Liver (tissue), 9 donors: Measurements from ENCODE around the gene ZNF592. TPM values are rescaled to one million over a fixed set of nuclear protein-coding genes. Genes with fewer than 3 reads are reported as not detected.
"Not testable (repeated sequence)": the region's sequence is repeated elsewhere in the genome, so short reads cannot be mapped to it uniquely, and the experiment has no call there.

ENCODE experiments used
- DNase-seq: peaks from one replicate; pipeline ENCODE4 v3.0.0-alpha.2; 2017; ENCODE audit warnings: low spot score
- H3K27ac ChIP-seq, 2 donors: one replicate each; pipeline ENCODE4 v1.7.0; 2013; ENCODE audit warnings: inconsistent platforms in 2 of 2, low read length in 2 of 2, control low read depth in 1 of 2, low read depth in 1 of 2, mild to moderate bottlenecking in 1 of 2
- H3K27me3 ChIP-seq, 4 donors: one replicate each; pipeline versions ENCODE4 v1.6.1 to v1.7.0; 2013; ENCODE audit warnings: low read length in 3 of 4, inconsistent platforms in 1 of 4, mild to moderate bottlenecking in 1 of 4, moderate library complexity in 1 of 4; ENCODE audit not compliant: control insufficient read depth in 4 of 4, insufficient read depth in 4 of 4
- H3K36me3 ChIP-seq, 4 donors: one replicate each; pipeline versions ENCODE4 v1.6.1 to v1.7.0; 2013; ENCODE audit warnings: low read length in 3 of 4, mild to moderate bottlenecking in 3 of 4, low read depth in 1 of 4, moderate library complexity in 1 of 4; ENCODE audit not compliant: control insufficient read depth in 4 of 4, insufficient read depth in 3 of 4
- H3K4me1 ChIP-seq, 4 donors: one replicate each; pipeline versions ENCODE4 v1.6.1 to v1.7.0; 2013; ENCODE audit warnings: low read length in 3 of 4, mild to moderate bottlenecking in 3 of 4, moderate library complexity in 1 of 4; ENCODE audit not compliant: control insufficient read depth in 4 of 4, insufficient read depth in 4 of 4
- H3K4me3 ChIP-seq, 3 donors: one replicate each; pipeline versions ENCODE4 v1.6.1 to v1.7.0; 2013; ENCODE audit warnings: low read length in 3 of 3, control low read depth in 1 of 3, low read depth in 1 of 3, mild to moderate bottlenecking in 1 of 3
- H3K9ac ChIP-seq, 2 donors: one replicate each; pipeline ENCODE4 v1.7.0; 2013; ENCODE audit warnings: low read length in 2 of 2, mild to moderate bottlenecking in 2 of 2, moderate library complexity in 2 of 2, control low read depth in 1 of 2, low read depth in 1 of 2
- H3K9me3 ChIP-seq, 4 donors: one replicate each; pipeline versions ENCODE4 v1.6.1 to v1.7.0; 2013; ENCODE audit warnings: low read length in 3 of 4; ENCODE audit not compliant: control insufficient read depth in 4 of 4
- EGR1 ChIP-seq, 2 donors: IDR thresholded peaks; 2 replicates each; pipeline ENCODE4 v1.6.1; 2016 to 2018; ENCODE audit warnings: antibody characterized with exemption in 2 of 2, low read depth in 2 of 2
- FOXA1 ChIP-seq: IDR thresholded peaks from 2 replicates; pipeline ENCODE4 v1.6.1; 2016; ENCODE audit warnings: antibody characterized with exemption
- GABPA ChIP-seq, 2 donors: IDR thresholded peaks in 1 of 2; conservative IDR thresholded peaks in 1 of 2; 2 replicates each; pipeline ENCODE4 v1.6.1; 2016; ENCODE audit warnings: antibody characterized with exemption in 2 of 2, mild to moderate bottlenecking in 1 of 2, moderate library complexity in 1 of 2
- HNF4A ChIP-seq, 2 donors: conservative IDR thresholded peaks; 2 replicates each; pipeline ENCODE4 v1.6.1; 2016; ENCODE audit warnings: antibody characterized with exemption in 2 of 2, mild to moderate bottlenecking in 2 of 2
- HNF4G ChIP-seq: IDR thresholded peaks from 2 replicates; pipeline ENCODE4 v1.6.1; 2016; ENCODE audit warnings: antibody characterized with exemption
- JUND ChIP-seq, 2 donors: IDR thresholded peaks; 2 replicates each; pipeline ENCODE4 v1.6.1; 2016; ENCODE audit warnings: antibody characterized with exemption in 2 of 2
- NR2F2 ChIP-seq: IDR thresholded peaks from 2 replicates; pipeline ENCODE4 v1.6.1; 2016; ENCODE audit warnings: antibody characterized with exemption
- RXRA ChIP-seq, 2 donors: IDR thresholded peaks; 2 replicates each; pipeline ENCODE4 v1.6.1; 2017 to 2018; ENCODE audit warnings: antibody characterized with exemption in 2 of 2, mild to moderate bottlenecking in 1 of 2
- SP1 ChIP-seq: IDR thresholded peaks from 2 replicates; pipeline ENCODE4 v1.6.1; 2018; ENCODE audit warnings: antibody characterized with exemption, mild to moderate bottlenecking
- TAF1 ChIP-seq: conservative IDR thresholded peaks from 2 replicates; pipeline ENCODE4 v1.6.1; 2016; ENCODE audit warnings: antibody characterized with exemption, mild to moderate bottlenecking
- YY1 ChIP-seq: IDR thresholded peaks from 2 replicates; pipeline ENCODE4 v1.6.1; 2016; ENCODE audit warnings: antibody characterized with exemption, mild to moderate bottlenecking
- WGBS: extraction: QIAGEN DNeasy Blood & Tissue Kit; methylation state at CpG from one replicate; pipeline ENCODE4 v1.1.7; 2013; 5-methylcytosine and 5-hydroxymethylcytosine counted together
- polyA plus RNA-seq, 2 donors: library from polyadenylated mRNA; stranded (reverse) in 1 of 2; unstranded in 1 of 2; fragments of 200-250 nt in 1 of 2; fragments of >200 nt in 1 of 2; fragmentation: Nextera tagmentation in 1 of 2; extraction: Ambion mirVana in 1 of 2; gene quantifications; one replicate each; pipeline versions ENCODE4 v1.2.1 to v1.2.3, GENCODE V29; 2013 to 2015
- total RNA-seq, 2 donors: library from RNA; depleted of rRNA; stranded (reverse); fragments of >200 nt; gene quantifications; one replicate each; pipeline ENCODE4 v1.2.3, GENCODE V29; 2014
- TF ChIP-seq, protein P1 (sequence below): IDR thresholded peaks from 2 replicates; pipeline ENCODE4 v1.6.1; 2016; ENCODE audit warnings: antibody characterized with exemption
- TF ChIP-seq, protein P2 (sequence below): IDR thresholded peaks from 2 replicates; pipeline ENCODE4 v1.6.1; 2016; ENCODE audit warnings: antibody characterized with exemption
- donor health status: healthy.
- donor health status: healthy.
- donor health status: healthy.
- donor health status: healthy.
- donor health status: healthy.

The ZNF592 gene
- total and polyA plus RNA-seq, 4 donors, result 4.4 to 10.6 (median 7.5) TPM

DNA sequence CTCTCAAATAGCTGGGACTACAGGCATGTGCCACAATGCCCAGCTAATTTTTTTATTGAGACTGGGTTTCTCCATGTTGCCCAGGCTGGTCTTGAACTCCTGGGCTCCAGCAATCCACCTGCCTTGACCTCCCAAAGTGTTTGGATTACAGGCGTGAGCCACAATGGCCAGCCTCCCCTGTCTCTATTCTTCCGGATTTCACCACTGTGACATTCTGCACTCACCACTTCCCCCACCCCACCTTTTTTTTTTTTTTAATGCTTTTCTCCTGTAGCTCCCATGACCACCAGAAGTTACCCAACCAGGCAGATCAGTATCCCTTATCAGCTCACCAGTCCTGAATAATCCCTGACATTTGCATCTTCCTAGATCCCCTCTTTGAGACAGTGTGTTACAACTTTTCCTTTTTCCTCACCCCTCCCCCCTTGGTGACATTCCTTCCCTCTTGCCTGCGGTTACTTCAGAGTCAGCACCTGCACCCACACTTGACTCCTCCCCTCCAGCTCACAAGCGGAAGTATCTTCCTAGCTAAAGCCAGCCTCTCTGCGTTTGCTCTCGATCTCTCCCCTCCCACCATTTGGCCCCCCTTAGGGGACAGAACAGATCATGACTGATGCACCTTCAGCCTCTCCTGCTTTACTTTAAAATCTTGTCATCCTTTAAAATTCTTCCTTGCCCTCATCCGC lies 13.5 kb upstream of the ZNF592 start:
- H3K9ac ChIP-seq, result no peak overlapping the region
- TF ChIP-seq TAF1 (no peak), HNF4A (conservative IDR thresholded peaks at IDR 0.05) (no peak), FOXA1 (no peak), NR2F2 (no peak)
- TF ChIP-seq, protein P1, sequence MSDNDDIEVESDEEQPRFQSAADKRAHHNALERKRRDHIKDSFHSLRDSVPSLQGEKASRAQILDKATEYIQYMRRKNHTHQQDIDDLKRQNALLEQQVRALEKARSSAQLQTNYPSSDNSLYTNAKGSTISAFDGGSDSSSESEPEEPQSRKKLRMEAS, result no peak

DNA sequence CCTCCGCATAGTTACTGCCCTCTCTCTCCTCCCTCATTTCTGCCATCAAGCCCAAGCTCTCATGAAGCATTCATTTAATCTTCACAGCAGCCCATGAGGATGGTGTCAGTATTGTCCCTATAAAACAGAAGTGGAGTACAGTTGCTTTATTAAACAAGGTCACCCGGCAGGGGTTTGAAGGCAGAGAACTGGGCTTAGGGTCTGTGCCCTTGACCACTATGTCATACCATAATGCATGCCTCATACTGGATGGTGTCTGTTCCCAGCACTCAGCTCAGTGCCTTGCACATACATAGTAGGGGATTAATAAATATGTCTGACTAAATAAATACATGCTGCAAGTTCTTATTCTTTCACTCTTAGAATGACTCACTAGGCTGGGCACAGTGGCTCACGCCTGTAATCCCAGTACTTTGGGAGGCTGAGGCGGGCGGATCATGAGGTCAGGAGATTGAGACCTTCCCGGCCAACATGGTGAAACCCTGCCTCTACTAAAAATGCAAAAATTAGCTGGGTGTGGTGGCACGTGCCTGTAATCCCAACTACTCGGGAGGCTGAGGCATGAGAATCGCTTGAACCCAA lies 12.8 kb upstream of the ZNF592 start:
- WGBS, result 80% methylated on average over 9 of the region's 9 CpGs
- not testable (repeated sequence) for H3K36me3 ChIP-seq, H3K4me1 ChIP-seq, H3K9ac ChIP-seq, H3K4me3 ChIP-seq, DNase-seq, H3K27me3 ChIP-seq, H3K9me3 ChIP-seq
- peak overlapping the region in 1 of 2 donors; percentile 25 for H3K27ac ChIP-seq

More for the DNA sequence above, 13.5 kb upstream of the ZNF592 start:
- 63% methylated on average over 7 of the region's 7 CpGs for WGBS
- Histone ChIP-seq H3K4me1 (no peaks in the 10 kb centered on the region), H3K36me3 (no peaks in the 10 kb centered on the region), H3K4me3 (no peak overlapping the region), H3K27ac (peak overlapping the region in 1 of 2 donors; percentile 25), H3K27me3 (no peaks in the 10 kb centered on the region), H3K9me3 (no peaks in the 10 kb centered on the region)
- DNase-seq, result no peak

DNA sequence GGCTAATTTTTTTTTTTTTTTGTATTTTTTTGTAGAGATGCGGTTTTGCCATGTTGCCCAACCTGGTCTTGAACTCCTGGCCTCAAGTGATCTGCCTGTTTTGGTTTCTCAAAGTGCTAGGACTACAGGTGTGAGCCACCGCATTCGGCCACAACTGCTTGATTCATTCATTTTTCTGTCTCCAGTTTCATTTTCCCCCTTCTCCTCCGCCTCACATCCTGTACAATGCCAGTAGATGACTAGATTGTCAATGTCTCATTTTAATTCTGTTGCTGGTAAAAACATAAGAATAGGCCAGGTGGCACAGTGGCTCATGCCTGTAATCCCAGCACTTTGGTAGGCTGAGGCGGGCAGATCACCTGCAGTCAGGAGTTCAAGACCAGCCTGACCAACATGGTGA lies 12.0 kb upstream of the ZNF592 start:
- Histone ChIP-seq H3K9me3 (no peaks in the 10 kb centered on the region), H3K9ac (no peak overlapping the region), H3K36me3 (no peaks in the 10 kb centered on the region), H3K27me3 (no peaks in the 10 kb centered on the region), H3K27ac (no peak overlapping the region), H3K4me1 (peaks cover 0 to 4% (median 0%) of the 10 kb centered on the region in 4 donors), H3K4me3 (no peak overlapping the region)
- 87% methylated on average over 5 of the region's 5 CpGs for WGBS
- DNase-seq, result no peak
- TF ChIP-seq YY1, result no peak

DNA sequence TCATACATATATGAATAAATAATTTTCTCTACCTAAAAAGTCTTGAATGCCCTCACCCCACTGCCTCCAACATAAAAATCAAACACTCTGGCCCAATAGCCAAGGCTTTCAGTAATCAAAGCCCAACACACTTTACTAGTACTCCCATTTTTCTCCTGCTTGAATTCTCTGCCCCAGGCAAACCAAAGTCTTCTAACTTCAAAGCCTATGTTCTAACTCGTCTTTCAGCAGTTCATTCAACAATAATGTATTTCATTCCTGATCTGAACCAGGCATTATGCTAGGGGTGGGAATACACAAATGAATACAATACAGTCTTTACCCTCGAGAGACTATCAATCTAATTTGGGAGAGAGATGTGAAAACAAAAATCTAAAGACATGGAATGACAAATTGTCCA lies 11.4 kb upstream of the ZNF592 start:
- Histone ChIP-seq H3K4me3 (no peak overlapping the region), H3K9me3 (no peaks in the 10 kb centered on the region), H3K27me3 (no peaks in the 10 kb centered on the region), H3K4me1 (peaks cover 0 to 4% (median 0%) of the 10 kb centered on the region in 4 donors), H3K9ac (no peak overlapping the region), H3K27ac (no peak overlapping the region), H3K36me3 (no peaks in the 10 kb centered on the region)
- no peak for DNase-seq
- WGBS, result 88% methylated on average over 2 of the region's 2 CpGs
- TF ChIP-seq HNF4A (conservative IDR thresholded peaks at IDR 0.05), result no peak
- no peak for TF ChIP-seq SP1
- TF ChIP-seq, protein P2, sequence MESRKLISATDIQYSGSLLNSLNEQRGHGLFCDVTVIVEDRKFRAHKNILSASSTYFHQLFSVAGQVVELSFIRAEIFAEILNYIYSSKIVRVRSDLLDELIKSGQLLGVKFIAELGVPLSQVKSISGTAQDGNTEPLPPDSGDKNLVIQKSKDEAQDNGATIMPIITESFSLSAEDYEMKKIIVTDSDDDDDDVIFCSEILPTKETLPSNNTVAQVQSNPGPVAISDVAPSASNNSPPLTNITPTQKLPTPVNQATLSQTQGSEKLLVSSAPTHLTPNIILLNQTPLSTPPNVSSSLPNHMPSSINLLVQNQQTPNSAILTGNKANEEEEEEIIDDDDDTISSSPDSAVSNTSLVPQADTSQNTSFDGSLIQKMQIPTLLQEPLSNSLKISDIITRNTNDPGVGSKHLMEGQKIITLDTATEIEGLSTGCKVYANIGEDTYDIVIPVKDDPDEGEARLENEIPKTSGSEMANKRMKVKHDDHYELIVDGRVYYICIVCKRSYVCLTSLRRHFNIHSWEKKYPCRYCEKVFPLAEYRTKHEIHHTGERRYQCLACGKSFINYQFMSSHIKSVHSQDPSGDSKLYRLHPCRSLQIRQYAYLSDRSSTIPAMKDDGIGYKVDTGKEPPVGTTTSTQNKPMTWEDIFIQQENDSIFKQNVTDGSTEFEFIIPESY, result no peak
- TF ChIP-seq, protein P1, result no peak
- no peak for TF ChIP-seq GABPA (IDR thresholded peaks at IDR 0.05 in 1 of 2, conservative IDR thresholded peaks at IDR 0.05 in 1 of 2)
- no peak for TF ChIP-seq NR2F2
- no peak for TF ChIP-seq FOXA1
- no peak for TF ChIP-seq JUND (IDR thresholded peaks at IDR 0.05)
- TF ChIP-seq HNF4G, result no peak
- TF ChIP-seq EGR1 (IDR thresholded peaks at IDR 0.05; ENCODE audit: low read depth in 2 of 2), result no peak
- TF ChIP-seq RXRA (IDR thresholded peaks at IDR 0.05), result no peak
